ENCODE measurements around the gene RFT1.

DNA sequence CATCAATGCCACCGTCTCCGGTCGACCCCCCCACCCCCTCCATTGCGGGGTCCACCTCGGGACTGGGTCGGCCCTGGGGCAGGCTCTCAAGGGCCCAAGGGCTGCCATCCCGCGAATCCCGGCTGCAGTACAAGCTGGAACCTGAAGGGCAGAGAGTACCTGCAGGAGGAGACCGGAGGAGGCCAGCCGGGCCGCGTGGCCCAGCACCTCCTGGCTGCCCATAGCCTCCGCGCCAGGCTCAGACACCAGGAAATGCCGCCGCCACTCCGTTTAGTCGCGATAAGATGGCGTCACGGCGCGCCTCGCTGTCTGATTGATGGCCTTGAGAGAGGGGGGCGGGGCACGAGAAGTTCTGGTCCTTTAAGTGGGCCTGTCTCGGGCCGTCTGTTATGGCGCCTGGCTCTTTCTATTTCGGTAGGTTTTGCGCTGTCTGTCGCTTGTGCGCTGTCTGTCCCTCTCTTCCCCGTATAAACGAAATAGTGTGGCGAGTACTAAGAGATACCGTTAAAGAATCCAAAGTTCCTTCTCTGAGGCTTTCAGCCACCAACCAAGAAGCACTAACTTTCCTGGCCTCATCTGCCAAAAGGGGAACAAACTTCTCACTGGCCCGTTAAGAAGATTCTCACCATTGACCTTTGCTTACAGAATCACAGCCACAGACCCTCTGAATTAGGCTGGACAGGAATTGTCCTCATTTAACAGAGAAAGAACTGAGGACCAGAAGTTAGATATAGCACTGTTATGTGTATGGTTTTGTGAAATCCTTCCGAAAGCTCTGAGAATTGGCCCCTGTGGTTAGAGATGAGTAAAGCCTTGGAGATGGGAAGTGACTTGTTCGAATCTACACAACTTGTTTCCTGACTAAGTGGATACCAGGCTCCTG is at the start of gene RFT1:
- TF ChIP-seq, protein P1, sequence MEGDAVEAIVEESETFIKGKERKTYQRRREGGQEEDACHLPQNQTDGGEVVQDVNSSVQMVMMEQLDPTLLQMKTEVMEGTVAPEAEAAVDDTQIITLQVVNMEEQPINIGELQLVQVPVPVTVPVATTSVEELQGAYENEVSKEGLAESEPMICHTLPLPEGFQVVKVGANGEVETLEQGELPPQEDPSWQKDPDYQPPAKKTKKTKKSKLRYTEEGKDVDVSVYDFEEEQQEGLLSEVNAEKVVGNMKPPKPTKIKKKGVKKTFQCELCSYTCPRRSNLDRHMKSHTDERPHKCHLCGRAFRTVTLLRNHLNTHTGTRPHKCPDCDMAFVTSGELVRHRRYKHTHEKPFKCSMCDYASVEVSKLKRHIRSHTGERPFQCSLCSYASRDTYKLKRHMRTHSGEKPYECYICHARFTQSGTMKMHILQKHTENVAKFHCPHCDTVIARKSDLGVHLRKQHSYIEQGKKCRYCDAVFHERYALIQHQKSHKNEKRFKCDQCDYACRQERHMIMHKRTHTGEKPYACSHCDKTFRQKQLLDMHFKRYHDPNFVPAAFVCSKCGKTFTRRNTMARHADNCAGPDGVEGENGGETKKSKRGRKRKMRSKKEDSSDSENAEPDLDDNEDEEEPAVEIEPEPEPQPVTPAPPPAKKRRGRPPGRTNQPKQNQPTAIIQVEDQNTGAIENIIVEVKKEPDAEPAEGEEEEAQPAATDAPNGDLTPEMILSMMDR (IDR thresholded peaks at IDR 0.05) = peak in 3 of 6 experiments; percentile 32 to 49 (median 46)
- TF ChIP-seq POLR2A (IDR thresholded peaks at IDR 0.05) = peak; percentile 62 to 75
